AG09309 (cell line): ENCODE data around the gene IQCC.

ENCODE experiments used
- DNase-seq: peaks from one replicate; pipeline ENCODE4 v3.0.0-alpha.2; 2010; ENCODE audit warnings: low read depth
- H3K4me3 ChIP-seq: 2 replicates; pipeline ENCODE4 v1.5.1; 2011; ENCODE audit warnings: mild to moderate bottlenecking, low read depth, low read length, moderate library complexity; ENCODE audit not compliant: control insufficient read depth
- TF ChIP-seq, protein P1 (sequence below): IDR thresholded peaks from 2 replicates; pipeline ENCODE4 v1.5.1; 2011; ENCODE audit warnings: mild to moderate bottlenecking, low read depth, low read length, inconsistent platforms; ENCODE audit not compliant: insufficient read depth, control insufficient read depth; ENCODE audit errors: missing control alignments

IQCC gene

DNA sequence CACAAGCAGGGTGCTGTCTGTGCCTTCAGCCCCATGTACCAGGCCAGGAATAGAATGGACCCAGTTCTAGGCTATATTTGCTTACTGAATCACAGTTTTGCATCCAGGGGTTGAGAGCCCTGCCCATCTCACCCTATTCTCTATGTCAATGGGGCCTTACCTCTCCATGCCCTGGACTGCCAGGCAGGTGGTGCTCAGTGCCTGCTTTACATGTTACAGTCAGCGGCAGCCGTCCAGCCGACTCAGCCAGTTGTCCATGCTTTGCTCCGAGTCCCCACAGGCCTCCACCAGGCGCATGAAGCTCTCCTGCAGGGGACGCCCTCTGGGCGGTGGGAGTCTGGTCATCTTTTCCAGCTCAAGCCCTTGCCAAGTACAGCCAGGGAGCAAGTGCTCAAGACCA lies 29.3 kb downstream of the IQCC start:
- H3K4me3 ChIP-seq = no peak overlapping the region
- DNase-seq = no peak
- TF ChIP-seq, protein P1, sequence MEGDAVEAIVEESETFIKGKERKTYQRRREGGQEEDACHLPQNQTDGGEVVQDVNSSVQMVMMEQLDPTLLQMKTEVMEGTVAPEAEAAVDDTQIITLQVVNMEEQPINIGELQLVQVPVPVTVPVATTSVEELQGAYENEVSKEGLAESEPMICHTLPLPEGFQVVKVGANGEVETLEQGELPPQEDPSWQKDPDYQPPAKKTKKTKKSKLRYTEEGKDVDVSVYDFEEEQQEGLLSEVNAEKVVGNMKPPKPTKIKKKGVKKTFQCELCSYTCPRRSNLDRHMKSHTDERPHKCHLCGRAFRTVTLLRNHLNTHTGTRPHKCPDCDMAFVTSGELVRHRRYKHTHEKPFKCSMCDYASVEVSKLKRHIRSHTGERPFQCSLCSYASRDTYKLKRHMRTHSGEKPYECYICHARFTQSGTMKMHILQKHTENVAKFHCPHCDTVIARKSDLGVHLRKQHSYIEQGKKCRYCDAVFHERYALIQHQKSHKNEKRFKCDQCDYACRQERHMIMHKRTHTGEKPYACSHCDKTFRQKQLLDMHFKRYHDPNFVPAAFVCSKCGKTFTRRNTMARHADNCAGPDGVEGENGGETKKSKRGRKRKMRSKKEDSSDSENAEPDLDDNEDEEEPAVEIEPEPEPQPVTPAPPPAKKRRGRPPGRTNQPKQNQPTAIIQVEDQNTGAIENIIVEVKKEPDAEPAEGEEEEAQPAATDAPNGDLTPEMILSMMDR = no peak

DNA sequence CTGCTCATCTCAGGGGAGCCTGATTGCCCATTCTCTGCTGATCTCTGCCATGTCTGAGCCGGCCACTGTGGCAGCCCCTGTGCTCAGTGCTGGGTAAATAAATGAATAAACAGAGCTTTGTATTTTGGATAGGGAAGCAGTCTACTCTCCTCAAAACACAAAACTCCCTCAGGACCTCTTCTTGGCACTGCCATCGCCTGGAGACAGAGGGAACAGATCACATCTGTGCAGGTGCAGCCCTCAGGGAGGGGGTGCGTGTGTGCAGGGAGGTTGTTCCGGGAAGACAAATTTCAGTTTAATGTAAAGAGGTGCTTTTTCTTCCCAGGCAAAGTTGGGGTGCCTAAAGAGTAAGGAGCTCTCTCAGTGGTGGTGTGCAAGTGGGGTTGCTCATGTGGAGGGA lies 33.9 kb downstream of the IQCC start:
- TF ChIP-seq, protein P1 = no peak
- H3K4me3 ChIP-seq = no peak overlapping the region
- DNase-seq = no peak

DNA sequence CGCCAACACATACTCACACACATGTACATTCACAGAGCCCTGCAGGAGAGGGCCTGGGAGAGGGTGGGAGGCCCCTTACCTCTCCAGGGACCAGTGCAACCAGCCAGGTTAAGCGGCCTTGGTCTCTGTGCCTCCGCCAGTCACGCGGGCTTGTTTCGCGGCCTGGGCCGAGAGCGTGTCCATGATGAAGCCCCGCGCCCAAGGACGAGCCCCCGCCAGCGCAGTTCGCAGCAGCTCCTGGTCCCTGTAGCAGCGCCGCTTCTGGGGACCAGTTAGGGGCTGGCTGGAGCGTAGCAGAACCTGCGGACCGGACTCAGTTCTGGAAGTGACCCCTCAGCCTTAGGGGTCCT lies 34.3 kb downstream of the IQCC start:
- DNase-seq = no peak
- H3K4me3 ChIP-seq = peak overlapping the region; percentile 67; the same call in 1 of the 2 replicates
- TF ChIP-seq, protein P1 = no peak

DNA sequence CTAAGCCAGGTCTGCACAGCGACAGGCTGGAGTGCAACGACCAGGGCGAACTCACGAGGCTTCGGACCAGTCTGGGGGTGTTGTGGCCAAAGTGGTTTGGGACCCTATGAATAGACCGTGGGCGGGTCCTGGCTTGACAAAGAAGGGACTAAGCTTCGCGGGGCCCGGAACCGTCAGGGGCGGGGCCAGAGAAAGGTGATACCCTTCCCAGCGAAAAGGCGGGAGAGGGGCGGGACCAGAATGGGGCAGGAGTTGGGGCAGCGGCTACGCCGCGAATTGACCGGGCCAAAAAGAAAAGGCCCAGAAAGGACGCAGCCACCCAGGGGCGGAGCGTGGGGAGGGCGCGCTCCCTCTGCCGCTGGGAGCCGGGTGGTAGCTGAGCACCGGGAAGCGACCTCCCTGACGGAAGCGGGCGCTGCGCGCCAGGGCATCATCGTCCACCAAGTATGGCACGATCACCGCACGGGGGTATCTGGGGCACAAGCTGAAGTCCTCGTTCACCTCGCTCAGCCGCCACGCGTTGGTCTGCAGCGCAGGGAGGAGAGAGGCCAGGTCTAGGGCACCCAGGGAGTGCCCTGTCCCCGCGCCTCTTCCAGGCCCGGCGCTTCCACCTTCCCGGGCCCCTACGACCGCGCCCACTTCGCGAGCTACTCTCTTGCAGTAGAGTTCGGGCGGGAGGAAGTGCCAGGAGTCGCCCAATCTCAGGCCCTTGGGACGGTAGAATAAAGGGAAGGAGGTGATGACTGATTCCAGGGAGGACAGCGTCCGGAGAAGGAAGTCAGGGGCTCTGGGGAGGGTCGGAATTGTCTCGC lies 34.9 kb downstream of the IQCC start:
- DNase-seq = no peak
- peak overlapping the region; percentile 67 for H3K4me3 ChIP-seq
- TF ChIP-seq, protein P1 = peak; percentile 34

DNA sequence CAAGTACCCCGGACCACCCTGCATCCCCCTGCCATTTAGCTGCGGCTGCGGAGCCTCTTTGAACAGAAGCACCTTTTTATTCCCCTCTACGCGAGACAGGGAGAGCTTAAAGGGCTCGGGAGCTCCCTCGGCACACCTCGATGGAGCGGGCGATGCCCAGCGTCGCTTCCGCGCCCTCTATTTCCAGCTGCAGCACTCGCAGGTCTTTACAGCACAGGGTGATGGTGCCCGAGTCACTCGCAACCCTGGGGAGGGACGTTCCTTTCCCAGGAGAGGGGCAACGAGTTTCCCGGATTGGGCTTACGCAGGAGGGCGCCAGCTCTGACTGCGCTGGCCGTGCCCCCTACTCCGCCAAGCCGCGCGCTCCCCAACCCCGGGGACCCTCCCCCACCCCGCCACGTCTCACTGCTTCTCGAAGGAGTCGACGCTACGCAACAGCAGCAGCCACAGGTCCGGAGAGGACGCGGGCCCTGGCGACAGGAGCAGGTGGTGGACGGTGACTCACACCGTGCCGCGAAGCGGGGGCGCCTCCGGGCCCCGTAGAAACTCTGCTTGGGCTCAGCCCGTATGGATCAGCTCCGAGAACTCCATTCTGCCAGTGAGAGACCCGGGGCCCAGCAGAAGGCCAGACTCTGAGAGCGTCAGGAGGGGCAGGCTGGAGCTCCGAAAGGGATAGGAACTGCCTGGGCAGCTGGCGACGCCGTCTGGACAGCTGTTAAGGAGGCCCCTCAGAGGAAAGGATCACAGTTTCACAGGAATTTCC lies 35.7 kb downstream of the IQCC start:
- H3K4me3 ChIP-seq = peak overlapping the region; percentile 67
- DNase-seq = no peak

DNA sequence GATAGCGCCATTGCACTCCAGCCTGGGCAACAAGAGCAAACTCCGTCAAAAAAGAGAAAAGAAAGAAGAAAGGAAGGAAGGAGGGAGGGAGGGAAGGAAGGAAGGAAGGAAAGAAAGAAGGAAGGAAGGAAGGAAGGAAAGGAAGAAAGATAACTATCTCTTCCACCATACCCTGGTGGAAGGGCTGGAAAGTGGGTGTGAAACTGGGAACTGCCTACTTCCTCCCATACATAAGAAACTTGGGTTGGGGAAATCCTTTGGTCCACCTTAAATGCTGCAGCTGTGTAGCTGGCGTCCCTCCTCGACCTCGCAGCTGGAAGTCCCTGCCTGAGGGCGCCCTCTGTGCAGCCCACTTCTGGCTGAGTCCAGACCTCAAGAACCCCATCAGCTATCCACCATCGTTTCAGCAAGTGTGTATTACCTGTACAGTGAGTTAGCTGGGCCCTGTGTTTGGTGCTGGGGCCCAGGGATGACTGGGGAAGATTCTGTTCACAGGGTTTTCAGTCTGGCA lies 36.9 kb downstream of the IQCC start:
- no peak for DNase-seq
- TF ChIP-seq, protein P1 = no peak
- H3K4me3 ChIP-seq = no peak overlapping the region

More for the DNA sequence above, 35.7 kb downstream of the IQCC start:
- TF ChIP-seq, protein P1 = peak; percentile 9
